H9 (cell line): ENCODE results near the gene PXYLP1. TPM values are rescaled to one million over a fixed set of nuclear protein-coding genes. Genes with fewer than 3 reads are reported as not detected.

Source experiments
- DNase-seq: peaks from one replicate; pipeline ENCODE4 v3.0.0-alpha.2; 2017
- H2AFZ ChIP-seq: one replicate; pipeline ENCODE4 v1.6.1; 2013; ENCODE audit warnings: mild to moderate bottlenecking, low read length, control low read depth, moderate library complexity
- H2AK5ac ChIP-seq: 2 replicates; pipeline ENCODE4 v1.6.1; 2013; ENCODE audit warnings: low read length, control low read depth, mixed read lengths; ENCODE audit not compliant: insufficient read length
- H2BK120ac ChIP-seq: one replicate; pipeline ENCODE4 v1.6.1; 2013; ENCODE audit warnings: low read depth, mild to moderate bottlenecking, low read length, control low read depth, inconsistent platforms; ENCODE audit not compliant: poor library complexity, severe bottlenecking
- H2BK12ac ChIP-seq: 2 replicates; pipeline ENCODE4 v1.6.1; 2013; ENCODE audit warnings: low read length, control low read depth, mixed read lengths, low read depth; ENCODE audit not compliant: insufficient read length
- H2BK15ac ChIP-seq: 2 replicates; pipeline ENCODE4 v1.6.1; 2013; ENCODE audit warnings: low read depth, low read length, control low read depth
- H2BK20ac ChIP-seq: one replicate; pipeline ENCODE4 v1.6.1; 2013; ENCODE audit warnings: low read depth, mild to moderate bottlenecking, low read length, control low read depth, inconsistent platforms; ENCODE audit not compliant: poor library complexity, severe bottlenecking
- H2BK5ac ChIP-seq: 2 replicates; pipeline ENCODE4 v1.6.1; 2013; ENCODE audit warnings: low read length, control low read depth, mixed read lengths; ENCODE audit not compliant: insufficient read length
- H3K14ac ChIP-seq: 2 replicates; pipeline ENCODE4 v1.6.1; 2013; ENCODE audit warnings: low read length, control low read depth; ENCODE audit not compliant: insufficient read depth
- H3K18ac ChIP-seq: 2 replicates; pipeline ENCODE4 v1.6.1; 2013; ENCODE audit warnings: low read depth, mild to moderate bottlenecking, mixed read lengths, low read length, control low read depth; ENCODE audit not compliant: insufficient read length
- H3K23ac ChIP-seq: 2 replicates; pipeline ENCODE4 v1.6.1; 2013; ENCODE audit warnings: low read length, control low read depth, mixed read lengths, low read depth; ENCODE audit not compliant: insufficient read length
- H3K23me2 ChIP-seq: 2 replicates; pipeline ENCODE4 v1.6.1; 2013; ENCODE audit warnings: low read depth, mild to moderate bottlenecking, mixed read lengths, low read length, control low read depth; ENCODE audit not compliant: insufficient read length, poor library complexity, severe bottlenecking
- H3K27ac ChIP-seq: 2 replicates; pipeline ENCODE4 v1.5.1; 2013; ENCODE audit warnings: low read length, control low read depth, mixed read lengths, low read depth; ENCODE audit not compliant: insufficient read length
- H3K27me3 ChIP-seq: 2 replicates; pipeline ENCODE4 v1.6.1; 2013; ENCODE audit warnings: low read length, control low read depth, inconsistent platforms; ENCODE audit not compliant: insufficient read depth
- H3K4ac ChIP-seq: 2 replicates; pipeline ENCODE4 v1.6.1; 2013; ENCODE audit warnings: low read depth, mild to moderate bottlenecking, control low read depth, inconsistent platforms, low read length, moderate library complexity
- H3K4me1 ChIP-seq: 2 replicates; pipeline ENCODE4 v1.6.1; 2013; ENCODE audit warnings: low read length, control low read depth, inconsistent platforms; ENCODE audit not compliant: insufficient read depth
- H3K4me2 ChIP-seq: 2 replicates; pipeline ENCODE4 v1.6.1; 2013; ENCODE audit warnings: low read length, control low read depth, mixed read lengths; ENCODE audit not compliant: insufficient read length, insufficient read depth
- H3K56ac ChIP-seq: 2 replicates; pipeline ENCODE4 v1.6.1; 2013; ENCODE audit warnings: low read depth, mild to moderate bottlenecking, mixed read lengths, low read length, control low read depth; ENCODE audit not compliant: insufficient read length
- H3K79me1 ChIP-seq: 2 replicates; pipeline ENCODE4 v1.6.1; 2013; ENCODE audit warnings: low read depth, mild to moderate bottlenecking, moderate library complexity, low read length, control low read depth, inconsistent platforms; ENCODE audit not compliant: insufficient read depth, poor library complexity, severe bottlenecking
- H3K79me2 ChIP-seq: 2 replicates; pipeline ENCODE4 v1.6.1; 2013; ENCODE audit warnings: low read length, control low read depth, inconsistent platforms; ENCODE audit not compliant: insufficient read depth
- H3K9ac ChIP-seq: 2 replicates; pipeline ENCODE4 v1.6.1; 2013; ENCODE audit warnings: low read length, control low read depth, mixed read lengths; ENCODE audit not compliant: insufficient read length; ENCODE audit errors: extremely low read depth
- H3K9me3 ChIP-seq: one replicate; pipeline ENCODE4 v1.6.1; 2013; ENCODE audit warnings: low read depth, low read length, inconsistent platforms; ENCODE audit not compliant: control insufficient read depth
- H3T11ph ChIP-seq: one replicate; pipeline ENCODE4 v1.6.1; 2013; ENCODE audit warnings: mild to moderate bottlenecking, low read length, control low read depth, inconsistent platforms
- H4K20me1 ChIP-seq: one replicate; pipeline ENCODE4 v1.6.1; 2013; ENCODE audit not compliant: control insufficient read depth, insufficient read length, insufficient read depth
- H4K5ac ChIP-seq: 2 replicates; pipeline ENCODE4 v1.6.1; 2013; ENCODE audit warnings: low read depth, mild to moderate bottlenecking, mixed read lengths, low read length, control low read depth; ENCODE audit not compliant: insufficient read length
- H4K8ac ChIP-seq: replicated peaks from 2 replicates; pipeline ENCODE4 v1.6.1; 2013; ENCODE audit warnings: low read length, control low read depth, mixed read lengths, low read depth; ENCODE audit not compliant: insufficient read length
- H4K91ac ChIP-seq: 2 replicates; pipeline ENCODE4 v1.6.1; 2013; ENCODE audit warnings: low read depth, mild to moderate bottlenecking, moderate library complexity, mixed read lengths, low read length, control low read depth; ENCODE audit not compliant: insufficient read length
- H3K27ac Mint-ChIP-seq, 3 experiments: 2 replicates in 2 of 3; 3 replicates in 1 of 3; pipeline ENCODE4 v1.8.0; 2020 to 2021; ENCODE audit warnings: mixed read lengths in 3 of 3, mild to moderate bottlenecking in 1 of 3, moderate library complexity in 1 of 3
- H3K27me3 Mint-ChIP-seq: 2 replicates; pipeline ENCODE4 v1.8.0; 2021; ENCODE audit warnings: low read depth, mild to moderate bottlenecking, moderate library complexity, mixed read lengths
- H3K36me3 Mint-ChIP-seq, 3 experiments: 2 replicates in 2 of 3; 3 replicates in 1 of 3; pipeline ENCODE4 v1.8.0; 2020 to 2021; ENCODE audit warnings: low read depth in 3 of 3, mixed read lengths in 3 of 3; ENCODE audit not compliant: insufficient read depth in 1 of 3
- H3K4me1 Mint-ChIP-seq, 2 experiments: 2 replicates each; pipeline ENCODE4 v1.8.0; 2020; ENCODE audit warnings: mixed read lengths in 2 of 2
- H3K4me3 Mint-ChIP-seq, 2 experiments: 2 replicates in 1 of 2; 3 replicates in 1 of 2; pipeline ENCODE4 v1.8.0; 2020 to 2021; ENCODE audit warnings: mild to moderate bottlenecking in 2 of 2, mixed read lengths in 2 of 2, moderate library complexity in 1 of 2
- H3K9me3 Mint-ChIP-seq, 2 experiments: 2 replicates in 1 of 2; 3 replicates in 1 of 2; pipeline ENCODE4 v1.8.0; 2020; ENCODE audit warnings: mild to moderate bottlenecking in 2 of 2, mixed read lengths in 2 of 2, moderate library complexity in 1 of 2
- CTCF ChIP-seq: fragments of 200-600 bp; sonication (generic); conservative IDR thresholded peaks from 3 replicates; pipeline ENCODE4 v1.8.0; 2021; ENCODE audit warnings: antibody characterized with exemption, mild to moderate bottlenecking
- WGBS: extraction: QIAGEN DNeasy Blood & Tissue Kit; methylation state at CpG from one replicate; pipeline ENCODE4 v1.1.7; 2013; ENCODE audit warnings: missing lambda C conversion rate, low lambda C conversion rate, mixed read lengths; ENCODE audit not compliant: insufficient read length; ENCODE audit errors: extremely low coverage; 5-methylcytosine and 5-hydroxymethylcytosine counted together
- total RNA-seq: library from RNA; stranded (reverse); gene quantifications from 2 replicates; pipeline ENCODE4 v1.2.1, GENCODE V29; 2021

PXYLP1 gene
- total RNA-seq, 1 experiment from 2014 or later: 17.9 TPM

DNA sequence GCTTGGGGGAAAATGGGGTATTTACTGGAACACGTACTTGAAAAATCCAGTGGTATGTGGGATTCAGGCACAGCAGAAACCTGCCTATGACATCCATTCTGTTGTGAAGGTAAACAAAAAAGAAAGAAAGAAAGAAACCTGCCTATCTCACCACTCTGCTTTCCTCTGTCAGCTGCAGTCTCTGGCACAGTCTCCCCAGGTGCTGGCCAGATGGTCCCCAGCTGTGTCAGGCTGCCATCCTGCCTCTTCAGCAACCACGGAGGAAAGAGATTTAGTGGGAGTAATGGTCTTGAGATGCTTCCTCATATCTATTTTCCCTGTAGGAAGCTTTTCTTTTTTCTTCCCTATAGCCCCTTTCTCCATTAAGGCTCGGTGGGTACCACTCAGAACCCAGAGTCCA lies 2.5 kb upstream of the PXYLP1 start:
- no peaks in the 10 kb centered on the region for H4K20me1 ChIP-seq
- H2AK5ac ChIP-seq: no peak overlapping the region
- H3K4me2 ChIP-seq: no peak overlapping the region
- Mint-ChIP-seq H3K27me3 (peaks cover 36% of the 10 kb centered on the region), H3K9me3 (peaks cover 2 to 4% of the 10 kb centered on the region in 2 experiments; a peak in 1 of 5 replicates), H3K4me1 (peaks cover 43 to 51% of the 10 kb centered on the region in 2 experiments), H3K36me3 (no peaks in the 10 kb centered on the region), H3K27ac (no peak overlapping the region), H3K4me3 (0 out of 5 replicates have a peak overlapping the region, but pooled peaks of 1 of the 2 experiments have one; percentile 27)
- no peak overlapping the region for H3K56ac ChIP-seq
- no peak overlapping the region for H3K23ac ChIP-seq
- H4K5ac ChIP-seq: no peak overlapping the region
- H2AFZ ChIP-seq: no peak overlapping the region
- H3K79me2 ChIP-seq: no peaks in the 10 kb centered on the region
- peaks cover 7% of the 10 kb centered on the region; the same call in 1 of the 2 replicates for H3K27me3 ChIP-seq
- H2BK20ac ChIP-seq: no peak overlapping the region
- H4K8ac ChIP-seq: no peak overlapping the region
- H3K18ac ChIP-seq: no peak overlapping the region
- H2BK12ac ChIP-seq: no peak overlapping the region
- no peaks in the 10 kb centered on the region for H3K79me1 ChIP-seq
- H4K91ac ChIP-seq: no peak overlapping the region
- no peak overlapping the region for H2BK15ac ChIP-seq
- H3K4me1 ChIP-seq: peaks cover 3% of the 10 kb centered on the region; the same call in 1 of the 2 replicates
- no peak overlapping the region for H3K27ac ChIP-seq
- H2BK5ac ChIP-seq: no peak overlapping the region
- H3T11ph ChIP-seq: no peak overlapping the region
- H3K23me2 ChIP-seq: peaks cover 14% of the 10 kb centered on the region
- WGBS: no CpG with 5 or more reads among the region's 3 CpGs
- H2BK120ac ChIP-seq: no peak overlapping the region
- no peak for TF ChIP-seq CTCF
- no peak overlapping the region for H3K4ac ChIP-seq
- DNase-seq: no peak
- H3K14ac ChIP-seq: no peak overlapping the region
- H3K9ac ChIP-seq: no peak overlapping the region
- H3K9me3 ChIP-seq: no peaks in the 10 kb centered on the region
